Gastroesophageal sphincter (tissue), 4 donors: ENCODE measurements around the gene RABGAP1. TPM values are rescaled to one million over a fixed set of nuclear protein-coding genes. Genes with fewer than 3 reads are reported as not detected.
A peak's percentile ranks its signal among the peaks of the same experiment; 100 is the strongest.

Experiments
- ATAC-seq: fragments of 150-250 bp; one replicate; pipeline ENCODE4 v1.9.1; 2016; ENCODE audit warnings: mild to moderate bottlenecking, moderate library complexity
- H3K27ac ChIP-seq, 4 donors: fragments of 200-600 bp; sonication (generic) in 3 of 4; 1 replicate in 3 of 4; 2 replicates in 1 of 4; pipeline ENCODE4 v1.5.1; 2016 to 2019
- H3K27me3 ChIP-seq: fragments of 200-600 bp; sonication (generic); one replicate; pipeline ENCODE4 v1.5.1; 2019
- H3K36me3 ChIP-seq, 2 donors: fragments of 200-600 bp; sonication (generic); one replicate each; pipeline ENCODE4 v1.5.1; 2019; ENCODE audit warnings: control low read depth in 1 of 2
- H3K4me1 ChIP-seq, 3 donors: fragments of 200-600 bp; sonication (generic); 1 replicate in 2 of 3; 2 replicates in 1 of 3; pipeline ENCODE4 v1.5.1; 2016 to 2019; ENCODE audit warnings: control low read depth in 2 of 3
- H3K4me3 ChIP-seq, 2 donors: fragments of 200-600 bp; sonication (generic); one replicate each; pipeline ENCODE4 v1.5.1; 2019; ENCODE audit warnings: mild to moderate bottlenecking in 1 of 2, moderate library complexity in 1 of 2
- H3K9me3 ChIP-seq, 3 donors: fragments of 200-600 bp; sonication (generic); one replicate each; pipeline ENCODE4 v1.5.1; 2017 to 2019; ENCODE audit warnings: control low read depth in 2 of 3
- EP300 ChIP-seq: sonication (generic); formaldehyde crosslinking; IDR thresholded peaks from one replicate; pipeline ENCODE4 v1.6.1; 2017; ENCODE audit warnings: antibody characterized with exemption, mild to moderate bottlenecking
- POLR2A ChIP-seq, 2 donors: fragments of 450-650 bp; IDR thresholded peaks; one replicate each; pipeline ENCODE4 v1.6.1; 2017; ENCODE audit warnings: antibody characterized with exemption in 2 of 2, mild to moderate bottlenecking in 2 of 2, moderate library complexity in 1 of 2
- POLR2AphosphoS5 ChIP-seq: sonication (generic); formaldehyde crosslinking; IDR thresholded peaks from one replicate; pipeline ENCODE4 v1.6.1; 2017; ENCODE audit warnings: antibody characterized with exemption
- WGBS, 2 donors: methylation state at CpG; one replicate each; pipeline ENCODE4 v1.1.5; 2018; ENCODE audit warnings: low coverage in 1 of 2; 5-methylcytosine and 5-hydroxymethylcytosine counted together
- total RNA-seq, 4 donors: library from RNA; depleted of rRNA; stranded (reverse); fragments of >200 nt; gene quantifications; one replicate each; pipeline ENCODE4 v1.1.0, GENCODE V29; 2016
- TF ChIP-seq, protein P1 (sequence below), 4 experiments: fragments of 200-600 bp in 2 of 4; fragments of 450-650 bp in 2 of 4; sonication (generic) in 1 of 4; IDR thresholded peaks; one replicate each; pipeline ENCODE4 v1.5.1; 2017 to 2019; ENCODE audit warnings: antibody characterized with exemption in 4 of 4, mild to moderate bottlenecking in 2 of 4, moderate library complexity in 2 of 4

The RABGAP1 gene
- total RNA-seq, 4 donors from 2014 or later = 61.2 to 139 (median 82.9) TPM

- WGBS, 2 donors = 41 to 69% methylated on average over 1 of the region's 1 CpG
- no peak for ATAC-seq
- H3K4me3 ChIP-seq = no peak overlapping the region
- H3K9me3 ChIP-seq = no peaks in the 10 kb centered on the region
- H3K27me3 ChIP-seq = no peaks in the 10 kb centered on the region
- no peak for TF ChIP-seq POLR2AphosphoS5
- no peak for TF ChIP-seq POLR2A (IDR thresholded peaks at IDR 0.05)
- TF ChIP-seq, protein P1, sequence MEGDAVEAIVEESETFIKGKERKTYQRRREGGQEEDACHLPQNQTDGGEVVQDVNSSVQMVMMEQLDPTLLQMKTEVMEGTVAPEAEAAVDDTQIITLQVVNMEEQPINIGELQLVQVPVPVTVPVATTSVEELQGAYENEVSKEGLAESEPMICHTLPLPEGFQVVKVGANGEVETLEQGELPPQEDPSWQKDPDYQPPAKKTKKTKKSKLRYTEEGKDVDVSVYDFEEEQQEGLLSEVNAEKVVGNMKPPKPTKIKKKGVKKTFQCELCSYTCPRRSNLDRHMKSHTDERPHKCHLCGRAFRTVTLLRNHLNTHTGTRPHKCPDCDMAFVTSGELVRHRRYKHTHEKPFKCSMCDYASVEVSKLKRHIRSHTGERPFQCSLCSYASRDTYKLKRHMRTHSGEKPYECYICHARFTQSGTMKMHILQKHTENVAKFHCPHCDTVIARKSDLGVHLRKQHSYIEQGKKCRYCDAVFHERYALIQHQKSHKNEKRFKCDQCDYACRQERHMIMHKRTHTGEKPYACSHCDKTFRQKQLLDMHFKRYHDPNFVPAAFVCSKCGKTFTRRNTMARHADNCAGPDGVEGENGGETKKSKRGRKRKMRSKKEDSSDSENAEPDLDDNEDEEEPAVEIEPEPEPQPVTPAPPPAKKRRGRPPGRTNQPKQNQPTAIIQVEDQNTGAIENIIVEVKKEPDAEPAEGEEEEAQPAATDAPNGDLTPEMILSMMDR (IDR thresholded peaks at IDR 0.05) = no peak
- peaks cover 0 to 11% of the 10 kb centered on the region in 2 donors for H3K36me3 ChIP-seq
- peaks cover 0 to 86% (median 9%) of the 10 kb centered on the region in 3 donors for H3K4me1 ChIP-seq
- H3K27ac ChIP-seq = peak overlapping the region in 1 of 4 donors; percentile 60
Measured at GRCh38 chr9:123040801-123041200, 100.0 kb downstream of the RABGAP1 start.

DNA sequence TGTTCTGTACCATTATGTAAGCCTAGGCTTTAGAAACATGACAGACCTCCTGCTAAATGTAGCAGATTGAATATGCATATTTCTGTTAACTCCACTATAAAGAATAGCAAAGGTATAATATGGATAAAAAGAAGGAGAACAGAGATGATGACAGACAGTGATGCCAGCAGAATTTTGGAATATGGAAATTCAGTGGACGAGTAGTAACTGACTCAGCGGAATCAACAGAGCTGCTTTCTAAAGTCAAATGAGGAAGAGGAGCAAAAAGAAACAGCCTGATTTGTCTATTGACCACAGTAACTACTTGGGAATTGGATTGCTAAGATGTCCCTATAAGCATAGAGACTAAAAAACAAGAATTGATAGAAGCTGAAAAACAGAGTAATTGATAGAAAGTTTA lies 100.7 kb downstream of the RABGAP1 start:
- Histone ChIP-seq H3K27ac (peak overlapping the region; percentile 36 to 60 (median 49)), H3K36me3 (peaks cover 0 to 11% of the 10 kb centered on the region in 2 donors), H3K27me3 (no peaks in the 10 kb centered on the region), H3K9me3 (no peaks in the 10 kb centered on the region), H3K4me1 (peaks cover 0 to 86% (median 9%) of the 10 kb centered on the region in 3 donors), H3K4me3 (no peak overlapping the region)
- 66 to 69% methylated on average over 2 of the region's 2 CpGs for WGBS, 2 donors
- TF ChIP-seq, protein P1 (IDR thresholded peaks at IDR 0.05) = no peak
- TF ChIP-seq POLR2AphosphoS5 = no peak
- no peak for TF ChIP-seq POLR2A (IDR thresholded peaks at IDR 0.05)
- no peak for TF ChIP-seq EP300
- no peak for ATAC-seq

- peak overlapping the region; percentile 21 to 60 (median 46) for H3K27ac ChIP-seq
- peaks cover 0 to 11% of the 10 kb centered on the region in 2 donors for H3K36me3 ChIP-seq
- H3K4me3 ChIP-seq = no peak overlapping the region
- no peaks in the 10 kb centered on the region for H3K9me3 ChIP-seq
- no peak for ATAC-seq
- no peaks in the 10 kb centered on the region for H3K27me3 ChIP-seq
- TF ChIP-seq, protein P1 (IDR thresholded peaks at IDR 0.05) = no peak
- no peak for TF ChIP-seq POLR2A (IDR thresholded peaks at IDR 0.05)
- no peak for TF ChIP-seq EP300
- no peak for TF ChIP-seq POLR2AphosphoS5
- 85% methylated on average over 5 of the region's 5 CpGs for WGBS, 2 donors
- peaks cover 0 to 81% (median 12%) of the 10 kb centered on the region in 3 donors for H3K4me1 ChIP-seq
Measured at GRCh38 chr9:123043081-123043939, 102.5 kb downstream of the RABGAP1 start.

- TF ChIP-seq POLR2A (IDR thresholded peaks at IDR 0.05) (no peak), POLR2AphosphoS5 (peak; percentile 56), EP300 (no peak)
- TF ChIP-seq, protein P1 (IDR thresholded peaks at IDR 0.05) = no peak
- 20 to 56% methylated on average over 4 of the region's 4 CpGs for WGBS, 2 donors
- no peaks in the 10 kb centered on the region for H3K27me3 ChIP-seq
- peaks cover 3 to 83% (median 25%) of the 10 kb centered on the region in 3 donors for H3K4me1 ChIP-seq
- H3K36me3 ChIP-seq = peaks cover 3 to 11% of the 10 kb centered on the region in 2 donors
- peak overlapping the region; percentile 53 to 73 (median 64) for H3K27ac ChIP-seq
- ATAC-seq = peak; percentile 81
- H3K9me3 ChIP-seq = no peaks in the 10 kb centered on the region
- H3K4me3 ChIP-seq = no peak overlapping the region
Measured at GRCh38 chr9:123044586-123044985, 103.8 kb downstream of the RABGAP1 start.
